Vagina (tissue), 2 donors: Measurements from ENCODE around the gene MARCHF11.

Experiments used
- CTCF ChIP-seq, 3 experiments: fragments of 450-650 bp in 2 of 3; fragments of 200-600 bp in 1 of 3; sonication (generic) in 1 of 3; IDR thresholded peaks; one replicate each; pipeline ENCODE4 v1.5.1; 2017 to 2019; ENCODE audit warnings: antibody characterized with exemption in 3 of 3, mild to moderate bottlenecking in 2 of 3, moderate library complexity in 2 of 3
- POLR2A ChIP-seq, 2 donors: fragments of 450-650 bp; IDR thresholded peaks; one replicate each; pipeline ENCODE4 v1.6.1; 2017; ENCODE audit warnings: antibody characterized with exemption in 2 of 2, mild to moderate bottlenecking in 2 of 2, moderate library complexity in 2 of 2
- POLR2AphosphoS5 ChIP-seq, 2 donors: sonication (generic); formaldehyde crosslinking; IDR thresholded peaks; one replicate each; pipeline ENCODE4 v1.9.0; 2017; ENCODE audit warnings: antibody characterized with exemption in 2 of 2, mild to moderate bottlenecking in 2 of 2, low read depth in 1 of 2; ENCODE audit not compliant: insufficient read depth in 1 of 2

DNA sequence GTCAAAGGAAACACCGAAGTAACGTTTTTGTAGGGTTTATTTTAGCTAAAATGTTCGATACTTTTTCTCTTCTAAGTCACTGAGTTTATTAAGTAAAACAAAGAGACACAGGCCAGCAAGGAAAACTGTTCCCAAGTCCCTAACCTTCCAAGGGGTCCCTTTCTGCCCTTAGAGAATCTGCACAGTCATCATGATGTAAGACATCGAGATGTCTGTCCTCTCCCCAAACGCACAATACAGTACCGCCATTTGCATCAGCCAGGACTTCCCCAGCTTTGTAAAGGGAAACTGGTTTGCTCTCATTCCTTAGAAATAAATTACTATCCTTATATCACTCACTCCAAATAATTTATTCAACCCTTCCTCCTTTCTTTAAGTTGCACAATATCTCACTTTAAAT is 89.3 kb downstream of the MARCHF11 start:
- TF ChIP-seq CTCF (IDR thresholded peaks at IDR 0.05) (no peak), POLR2AphosphoS5 (IDR thresholded peaks at IDR 0.05; ENCODE audit: insufficient read depth in 1 of 2, low read depth in 1 of 2) (no peak), POLR2A (IDR thresholded peaks at IDR 0.05) (no peak)
